GM19324 (cell line): Measurements from ENCODE around the gene RPS3.
"Not testable (repeated sequence)": the region's sequence is repeated elsewhere in the genome, so short reads cannot be mapped to it uniquely, and the experiment has no call there.

Experiments
- ATAC-seq: cut with Tn5 transposase; IDR thresholded peaks from one replicate; pipeline ENCODE4 v1.9.1; 2021; ENCODE audit warnings: mild to moderate bottlenecking, moderate library complexity; ENCODE audit not compliant: unreplicated experiment, low FRiP score

The RPS3 gene

GRCh38 chr11:75399344-75400145 is at the start of gene RPS3:
RPS3 (plus strand) TSS chr11:75399518; CDS start chr11:75399548, 30 bp downstream.
- peak; percentile 89 for ATAC-seq

- ATAC-seq = no peak
Measured at GRCh38 chr11:75349521-75350116, 49.7 kb upstream of the RPS3 start.

- no peak for ATAC-seq
Measured at GRCh38 chr11:75350122-75350742, 49.1 kb upstream of the RPS3 start.

- ATAC-seq = no peak
Measured at GRCh38 chr11:75350743-75351540, 48.4 kb upstream of the RPS3 start.

GRCh38 chr11:75351541-75351790 is 47.9 kb upstream of the RPS3 start, which contains the start of gene ARRB1:
ARRB1 (minus strand) TSS chr11:75351661; CDS start chr11:75351607, 54 bp downstream.
- ATAC-seq = no peak

GRCh38 chr11:75351791-75352587 is 47.3 kb upstream of the RPS3 start:
- no peak for ATAC-seq

GRCh38 chr11:75352588-75353206 is 46.6 kb upstream of the RPS3 start:
- no peak for ATAC-seq

- no peak for ATAC-seq
Measured at GRCh38 chr11:75355051-75355450, 44.3 kb upstream of the RPS3 start.

- no peak for ATAC-seq
Measured at GRCh38 chr11:75356613-75357012, 42.7 kb upstream of the RPS3 start.

- ATAC-seq = not testable (repeated sequence)
Measured at GRCh38 chr11:75362285-75362684, 37.0 kb upstream of the RPS3 start.

GRCh38 chr11:75365711-75366181 is 33.6 kb upstream of the RPS3 start:
- ATAC-seq = no peak

GRCh38 chr11:75366826-75367225 is 32.5 kb upstream of the RPS3 start:
- ATAC-seq = not testable (repeated sequence)

GRCh38 chr11:75369560-75370255 is 29.6 kb upstream of the RPS3 start:
- no peak for ATAC-seq

- ATAC-seq = no peak
Measured at GRCh38 chr11:75371949-75372876, 27.1 kb upstream of the RPS3 start.

GRCh38 chr11:75373201-75373600 is 26.1 kb upstream of the RPS3 start:
- no peak for ATAC-seq

GRCh38 chr11:75374646-75375045 is 24.7 kb upstream of the RPS3 start:
- no peak for ATAC-seq

- ATAC-seq = no peak
Measured at GRCh38 chr11:75375626-75376025, 23.7 kb upstream of the RPS3 start.

GRCh38 chr11:75376175-75376574 is 23.1 kb upstream of the RPS3 start:
- no peak for ATAC-seq
